Pulmonary artery endothelial cell (primary cell): Measurements from ENCODE around the gene KPNA3. TPM values are rescaled to one million over a fixed set of nuclear protein-coding genes. Genes with fewer than 3 reads are reported as not detected.
A peak's percentile ranks its signal among the peaks of the same experiment; 100 is the strongest.
"Not testable (repeated sequence)": the region's sequence is repeated elsewhere in the genome, so short reads cannot be mapped to it uniquely, and the experiment has no call there.

ENCODE experiments used
- DNase-seq: peaks from one replicate; pipeline ENCODE4 v3.0.0-alpha.2; 2011; ENCODE audit warnings: low read depth, low spot score
- total RNA-seq: library from RNA; depleted of rRNA; stranded (reverse); fragments of >200 nt; gene quantifications from 2 replicates; pipeline ENCODE4 v1.2.3, GENCODE V29; 2014

KPNA3 gene
- total RNA-seq, 1 donor from 2014 or later = 45.6 TPM

DNA sequence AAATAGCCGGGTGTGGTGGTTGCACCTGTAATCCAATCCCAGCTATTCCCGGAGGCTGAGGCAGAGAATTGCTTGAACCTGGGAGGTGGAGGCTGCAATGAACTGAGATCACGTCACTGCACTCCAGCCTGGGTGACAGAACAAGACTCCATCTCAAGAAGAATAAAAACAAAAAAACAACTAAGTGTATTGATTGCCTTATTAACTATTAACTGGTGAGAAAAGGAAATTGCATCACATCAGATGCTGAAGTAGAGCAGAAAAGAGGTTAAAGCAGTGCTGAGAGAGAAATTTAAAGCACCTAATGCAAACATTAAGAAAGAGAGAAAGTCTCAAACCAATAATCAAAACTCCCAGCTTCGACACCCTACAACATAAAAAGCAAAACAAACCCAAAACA is 38.3 kb downstream of the KPNA3 start:
- DNase-seq = no peak

DNA sequence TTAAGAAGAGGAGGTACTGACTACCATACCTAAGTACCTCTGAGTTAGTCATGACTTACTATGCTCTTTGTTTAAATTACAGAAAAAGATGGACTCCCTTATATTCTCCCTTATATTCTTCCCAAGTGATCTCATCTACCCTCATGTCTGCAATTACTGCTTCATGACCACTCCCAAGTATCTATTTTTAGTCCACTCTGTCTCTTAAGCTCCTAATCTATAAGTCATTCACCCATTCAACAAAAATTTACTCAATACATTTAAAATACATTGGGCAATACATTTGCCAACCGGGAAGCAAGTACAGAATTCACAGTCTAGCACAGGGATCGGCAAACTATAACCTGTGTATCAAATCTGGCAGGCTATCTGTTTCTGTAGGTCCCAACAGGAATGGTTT is 42.6 kb downstream of the KPNA3 start:
- DNase-seq = no peak

DNA sequence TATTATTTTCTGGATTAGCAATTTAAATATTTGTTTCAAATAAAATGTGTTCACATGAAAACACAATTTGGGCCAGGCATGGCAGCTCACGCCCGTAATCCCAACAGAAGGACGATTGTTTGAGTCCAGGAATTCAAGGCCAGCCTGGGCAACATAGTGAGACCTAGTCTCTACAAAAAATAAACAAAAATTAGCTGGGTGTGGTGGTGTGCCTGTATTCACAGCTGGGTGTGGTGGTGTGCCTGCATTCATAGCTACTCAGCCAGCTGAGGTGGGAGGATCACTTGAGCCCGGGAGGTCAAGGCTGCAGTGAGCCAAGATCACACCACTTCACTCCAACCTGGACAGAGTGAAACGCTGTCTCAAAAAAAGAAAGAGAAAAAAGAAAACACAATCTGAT is 46.4 kb downstream of the KPNA3 start:
- DNase-seq = no peak

DNA sequence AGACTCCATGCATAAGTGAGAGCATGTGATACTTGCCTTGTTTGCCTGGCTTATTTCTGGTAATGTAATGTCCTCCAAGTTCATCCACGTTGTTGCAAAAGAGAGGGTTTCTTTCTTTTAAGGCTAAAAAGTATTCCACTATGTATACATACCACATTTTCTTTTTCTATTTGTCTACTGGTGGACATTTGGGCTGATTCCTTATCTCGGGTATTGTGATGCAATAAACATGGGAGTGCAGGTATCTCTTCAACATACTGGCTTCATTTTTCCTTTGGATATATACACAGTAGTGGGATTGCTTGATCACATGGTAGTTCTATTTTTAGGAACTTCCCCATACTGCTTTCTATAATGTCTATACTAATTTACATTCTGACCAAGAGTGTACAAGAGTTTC is 51.6 kb downstream of the KPNA3 start:
- no peak for DNase-seq

DNA sequence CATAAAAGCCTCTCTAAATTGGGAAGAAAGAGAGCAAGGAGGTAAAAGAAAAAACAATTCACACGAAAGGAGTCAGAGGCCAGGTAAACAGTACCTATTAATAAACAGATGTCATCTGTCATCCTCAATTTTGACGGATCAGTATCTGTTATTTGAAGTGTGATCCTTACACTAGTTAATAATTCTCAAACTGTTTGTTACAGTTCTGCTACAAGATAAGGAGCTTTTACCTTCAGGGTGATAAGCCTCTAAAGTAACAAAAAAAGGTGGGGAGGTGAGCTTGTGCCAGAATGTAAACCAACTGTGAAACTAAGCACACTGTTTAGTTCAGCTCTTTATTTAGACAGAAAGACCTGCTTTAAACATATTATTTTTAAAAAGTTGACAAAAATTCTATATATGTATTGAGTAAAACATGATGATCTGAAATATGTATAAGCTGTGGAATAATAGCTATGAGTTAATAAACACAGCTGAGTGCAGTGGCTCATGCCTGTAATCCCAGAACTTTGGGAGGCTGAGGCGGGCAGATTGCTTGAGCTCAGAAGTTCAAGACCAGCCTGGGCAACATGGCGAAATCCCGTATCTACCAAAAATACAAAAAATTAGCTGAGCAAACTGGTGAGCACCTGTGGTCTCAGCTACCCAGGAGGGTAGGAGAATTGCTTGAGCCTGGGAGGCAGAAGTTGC is 52.8 kb downstream of the KPNA3 start:
- DNase-seq = no peak

DNA sequence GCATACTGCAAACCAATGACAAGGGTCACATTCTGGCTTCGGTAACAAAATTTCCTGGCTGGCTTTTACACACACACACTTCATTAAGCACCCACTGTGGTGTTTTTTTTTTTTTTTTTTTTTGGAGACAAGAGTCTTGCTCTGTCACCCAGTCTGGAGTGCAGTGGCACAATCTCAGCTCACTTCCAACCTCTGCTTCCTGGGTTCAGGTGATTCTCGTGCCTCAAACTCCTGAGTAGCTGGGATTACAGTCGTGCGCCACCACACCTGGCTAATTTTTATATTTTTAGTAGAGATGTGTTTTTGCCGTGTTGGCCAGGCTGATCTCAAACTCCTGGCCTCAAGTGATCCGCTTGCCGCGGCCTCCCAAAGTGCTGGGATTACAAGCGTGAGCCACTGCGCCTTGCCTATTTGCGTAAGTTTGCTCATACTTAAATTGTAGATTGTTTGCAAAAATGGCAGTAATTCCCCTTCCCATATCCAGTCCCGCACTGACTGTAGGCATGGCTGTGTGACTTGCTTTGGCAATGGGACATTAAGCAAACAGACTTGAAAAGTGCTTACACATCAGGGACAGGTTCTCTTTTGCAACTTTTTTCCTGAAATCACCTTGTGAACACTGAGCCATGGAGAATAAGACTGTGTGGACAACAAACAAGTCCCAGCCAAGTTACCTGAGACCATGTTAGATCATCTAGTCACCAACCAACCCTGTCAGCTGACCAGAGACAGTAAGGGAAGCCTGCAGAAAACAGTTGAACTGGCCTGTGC is 59.1 kb downstream of the KPNA3 start:
- DNase-seq = no peak

DNA sequence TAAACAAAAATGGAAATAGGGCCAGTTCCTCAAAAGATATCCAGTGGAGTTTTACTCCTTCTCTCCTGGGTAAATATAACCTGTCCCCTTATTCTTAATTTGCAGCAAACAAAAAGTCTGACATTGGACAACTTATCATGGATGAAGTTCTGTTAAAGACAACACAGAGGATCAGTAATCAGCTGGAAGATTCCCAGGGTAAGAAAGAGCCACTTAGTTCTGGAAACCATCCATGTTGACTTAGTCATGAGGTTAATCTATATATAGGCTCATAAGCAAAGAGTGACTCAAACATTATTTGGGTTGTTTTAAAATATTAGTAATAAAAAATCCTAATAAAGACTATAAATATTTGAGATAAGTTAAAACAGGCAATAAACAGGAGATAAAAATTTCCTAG is 60.7 kb downstream of the KPNA3 start:
- no peak for DNase-seq

DNA sequence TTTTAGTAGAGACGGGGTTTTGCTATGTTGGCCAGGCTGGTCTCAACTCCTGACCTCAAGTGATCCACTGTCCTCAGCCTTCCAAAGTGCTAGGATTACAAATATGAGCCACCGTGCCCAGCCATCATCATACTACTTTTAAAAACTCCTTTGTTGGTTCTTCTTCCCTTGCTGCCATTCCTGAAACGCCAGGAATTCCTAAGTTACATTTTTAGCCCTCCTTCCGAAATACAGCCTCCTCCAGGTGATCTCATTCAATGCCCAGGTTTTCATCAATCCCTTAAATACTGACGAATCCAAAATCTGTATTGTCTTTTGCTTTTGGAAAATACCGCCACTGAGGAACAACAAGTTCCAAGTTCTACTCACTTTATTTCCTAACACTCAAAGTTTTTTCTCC is 75.9 kb downstream of the KPNA3 start:
- no peak for DNase-seq

DNA sequence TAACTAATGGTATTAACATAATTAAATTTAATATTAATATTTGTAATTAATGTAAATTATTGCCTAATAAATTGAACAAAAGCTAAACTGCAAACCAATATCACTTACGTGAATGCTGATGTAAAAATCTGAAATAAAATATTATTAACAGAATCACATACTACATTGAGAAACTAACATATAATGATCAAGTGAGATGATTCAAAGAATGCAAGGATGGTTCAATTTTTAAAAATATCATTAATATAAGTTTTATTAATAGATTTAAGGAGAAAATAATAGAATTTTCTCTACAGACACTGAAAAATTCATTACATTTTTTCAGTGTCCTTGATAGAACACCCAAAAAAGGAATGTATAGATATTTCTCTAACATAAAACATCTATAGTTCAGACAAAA is 77.7 kb downstream of the KPNA3 start:
- DNase-seq = no peak

DNA sequence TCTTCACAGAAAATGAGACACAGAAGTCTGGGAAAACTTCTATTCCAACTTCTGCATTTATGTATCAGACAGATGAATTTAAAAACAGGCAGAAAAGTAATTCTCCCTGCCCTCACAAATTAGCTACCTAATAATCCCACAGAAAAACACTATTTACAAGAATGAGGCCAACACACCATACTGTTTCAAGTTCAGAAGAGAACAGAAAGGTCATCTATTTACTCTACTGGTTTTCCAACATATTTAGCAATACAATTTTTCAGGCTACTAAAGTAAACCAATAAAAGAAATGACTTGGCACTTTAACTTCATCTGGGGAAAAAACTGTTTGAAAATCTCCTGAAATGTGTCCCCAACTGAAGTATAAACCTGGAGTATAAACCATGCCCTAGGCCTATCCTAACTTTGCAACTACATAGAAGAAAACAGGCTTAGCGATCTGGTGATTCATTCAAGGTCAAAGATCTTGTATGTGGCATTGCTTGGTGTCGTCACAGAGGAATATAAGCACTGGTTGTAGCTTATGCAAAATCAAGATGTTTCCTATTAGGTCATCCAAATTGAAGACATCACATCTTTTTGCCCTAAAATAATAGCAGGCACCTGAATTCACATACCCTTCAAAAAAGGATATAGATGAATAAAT is 81.1 kb downstream of the KPNA3 start:
- no peak for DNase-seq

DNA sequence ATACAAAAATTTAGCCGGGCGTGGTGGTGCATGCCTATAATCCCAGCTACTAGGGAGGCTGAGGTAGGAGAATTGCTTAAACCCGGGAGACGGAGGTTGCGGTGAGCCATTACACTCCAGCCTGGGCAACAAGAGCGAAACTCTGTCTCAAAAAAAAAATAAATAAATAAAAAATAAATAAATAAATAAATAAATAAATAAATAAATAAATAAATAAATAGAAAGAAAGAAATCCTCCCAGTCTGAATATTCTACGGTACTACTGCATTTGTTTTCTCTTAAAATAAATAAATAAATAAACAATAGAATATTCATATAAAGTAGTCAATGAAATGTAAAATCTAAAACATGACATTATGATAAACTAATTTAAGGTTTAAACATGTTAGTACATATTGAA is 88.2 kb downstream of the KPNA3 start:
- not testable (repeated sequence) for DNase-seq

DNA sequence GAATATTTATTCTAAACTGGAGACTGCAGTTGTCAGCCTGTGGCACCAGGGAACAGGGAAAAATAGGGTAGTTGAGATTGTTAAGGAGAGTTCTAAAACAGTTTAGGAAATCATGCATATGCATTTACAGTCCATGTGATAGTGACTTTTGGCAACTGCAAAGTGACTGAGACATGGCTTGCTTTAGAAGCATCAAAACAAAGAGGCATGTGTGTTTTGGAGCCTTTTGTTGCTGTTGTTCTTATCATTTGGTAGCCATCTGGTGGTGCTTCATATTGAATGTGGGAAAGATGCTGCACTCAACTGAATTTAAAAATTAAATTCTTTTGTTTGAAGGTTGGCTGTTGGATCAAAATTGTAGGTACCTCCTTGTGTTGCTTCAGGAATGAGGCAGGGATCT is 91.0 kb downstream of the KPNA3 start:
- DNase-seq = no peak

DNA sequence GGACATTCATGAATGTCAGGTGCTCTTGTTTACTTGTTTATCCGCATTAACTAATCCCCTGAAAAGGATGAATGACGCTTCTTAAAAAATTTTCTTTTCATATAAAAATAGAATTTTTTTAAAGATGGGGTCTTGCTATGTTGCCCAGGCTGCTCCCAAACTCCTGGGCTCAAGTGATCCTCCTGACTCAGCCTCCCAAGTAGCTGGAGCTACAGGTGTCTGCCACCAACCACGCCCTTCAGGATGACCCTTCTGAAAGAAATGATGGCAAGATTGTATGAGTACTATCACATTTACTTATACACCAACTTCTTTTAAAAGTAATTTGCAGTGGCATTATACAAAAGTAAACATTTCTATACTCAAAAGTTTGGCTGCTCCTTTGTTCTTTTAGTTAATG is 95.0 kb downstream of the KPNA3 start:
- no peak for DNase-seq

DNA sequence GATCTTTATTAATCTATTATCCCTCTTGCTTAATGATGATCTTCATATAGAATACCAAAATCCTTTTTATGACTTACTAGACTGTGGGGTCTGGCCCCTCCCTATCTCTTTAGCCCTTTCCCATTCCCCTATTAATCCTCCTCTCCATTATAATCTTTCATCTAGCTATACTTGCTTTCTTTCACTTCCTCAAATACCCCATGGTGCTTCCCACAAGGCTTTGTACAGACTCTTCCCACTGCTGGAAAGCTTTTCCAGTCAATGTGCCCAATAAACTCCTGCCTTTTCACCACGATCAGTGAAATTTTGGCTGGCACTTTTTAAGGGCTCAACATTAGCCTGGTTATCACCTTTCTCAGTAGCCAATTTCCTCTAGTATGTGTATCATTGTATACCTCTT is 98.0 kb downstream of the KPNA3 start:
- no peak for DNase-seq

DNA sequence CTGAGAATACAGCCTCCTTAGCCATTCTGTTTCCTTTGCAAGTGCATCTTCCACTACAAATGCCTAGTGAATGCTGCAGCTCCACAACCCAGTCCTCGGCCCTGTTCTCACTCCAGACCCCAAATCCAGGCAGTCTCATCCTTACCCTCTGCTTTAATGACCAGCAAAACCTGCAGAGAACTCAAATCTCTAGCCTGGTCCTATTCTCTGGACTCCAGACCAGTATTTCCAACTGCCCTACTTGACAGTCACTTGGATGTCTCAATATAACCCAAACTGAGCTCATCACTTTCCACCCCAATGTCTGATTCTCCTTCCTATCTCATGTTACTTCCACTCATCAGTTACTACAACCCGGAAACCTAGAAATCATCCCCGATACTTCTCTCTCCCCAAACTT is 98.6 kb downstream of the KPNA3 start:
- DNase-seq = no peak

DNA sequence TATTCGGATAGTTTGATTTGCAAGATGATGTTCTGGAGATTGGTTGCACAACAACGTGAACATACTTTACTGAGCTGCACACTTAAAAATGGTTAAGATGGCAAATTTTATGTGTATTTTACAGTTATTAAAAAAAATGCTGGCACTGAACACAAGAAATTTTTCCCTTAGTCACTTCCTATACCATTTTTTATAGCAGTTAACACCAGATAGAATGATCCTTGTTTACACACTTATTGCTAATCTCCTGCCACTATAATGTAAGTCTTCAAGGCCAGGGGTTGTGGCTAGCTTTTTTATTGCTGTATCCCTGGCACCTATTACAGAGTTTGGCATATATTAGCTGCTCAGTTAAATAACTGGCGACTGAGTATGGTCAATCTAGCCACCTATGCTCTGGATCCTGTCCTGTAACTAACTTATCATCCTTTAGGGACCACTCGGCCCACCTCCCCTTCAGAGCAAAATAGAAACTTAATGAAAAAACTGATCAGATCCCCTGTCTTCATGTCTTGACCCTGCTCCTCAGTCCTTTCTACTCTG is 99.2 kb downstream of the KPNA3 start:
- DNase-seq = no peak

DNA sequence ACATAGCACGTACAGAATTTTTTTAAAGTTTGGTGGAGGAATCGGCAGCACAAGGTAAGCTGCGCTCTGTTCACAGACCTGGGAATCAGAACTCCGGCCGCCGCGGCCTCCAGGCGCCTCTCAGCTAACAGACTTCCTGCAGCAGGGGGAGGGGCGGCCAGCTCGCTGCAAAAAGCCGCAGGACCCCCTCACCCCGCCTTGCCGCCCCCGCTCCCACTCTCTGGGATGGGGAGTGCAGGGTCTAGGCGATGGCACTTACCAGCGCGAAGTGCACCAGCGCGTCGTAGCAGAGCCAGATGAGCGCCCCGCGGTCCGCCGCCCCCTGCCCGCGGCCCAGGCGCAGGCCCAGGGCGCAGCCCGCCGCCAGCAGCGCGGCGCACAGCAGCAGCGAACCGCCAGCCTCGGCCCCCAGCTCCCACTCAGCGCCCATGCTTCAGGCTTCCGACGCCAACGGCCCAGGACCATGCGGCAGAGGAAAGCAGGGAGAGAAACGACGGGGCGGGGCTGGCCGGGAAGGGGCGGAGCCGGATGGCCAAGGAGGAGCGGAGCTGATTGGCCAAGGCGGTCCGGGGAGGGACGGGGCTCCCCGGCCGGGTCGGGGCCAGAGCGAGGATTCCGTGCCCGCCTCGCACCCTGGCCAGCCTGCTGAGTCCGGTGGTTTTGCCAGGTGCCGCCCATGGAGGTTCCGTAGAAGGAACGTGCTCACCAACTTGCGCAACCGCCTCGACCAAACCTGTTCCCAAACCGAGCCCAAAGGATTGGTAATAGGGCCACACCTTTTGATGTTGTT is 101.3 kb downstream of the KPNA3 start, which contains the start of gene EBPL:
Gene EBPL, minus strand, starts transcription at position 492 of the 790 bp plus-strand sequence. Its CDS starts 62 bp downstream, at position 430.
- peak; percentile 55 for DNase-seq

DNA sequence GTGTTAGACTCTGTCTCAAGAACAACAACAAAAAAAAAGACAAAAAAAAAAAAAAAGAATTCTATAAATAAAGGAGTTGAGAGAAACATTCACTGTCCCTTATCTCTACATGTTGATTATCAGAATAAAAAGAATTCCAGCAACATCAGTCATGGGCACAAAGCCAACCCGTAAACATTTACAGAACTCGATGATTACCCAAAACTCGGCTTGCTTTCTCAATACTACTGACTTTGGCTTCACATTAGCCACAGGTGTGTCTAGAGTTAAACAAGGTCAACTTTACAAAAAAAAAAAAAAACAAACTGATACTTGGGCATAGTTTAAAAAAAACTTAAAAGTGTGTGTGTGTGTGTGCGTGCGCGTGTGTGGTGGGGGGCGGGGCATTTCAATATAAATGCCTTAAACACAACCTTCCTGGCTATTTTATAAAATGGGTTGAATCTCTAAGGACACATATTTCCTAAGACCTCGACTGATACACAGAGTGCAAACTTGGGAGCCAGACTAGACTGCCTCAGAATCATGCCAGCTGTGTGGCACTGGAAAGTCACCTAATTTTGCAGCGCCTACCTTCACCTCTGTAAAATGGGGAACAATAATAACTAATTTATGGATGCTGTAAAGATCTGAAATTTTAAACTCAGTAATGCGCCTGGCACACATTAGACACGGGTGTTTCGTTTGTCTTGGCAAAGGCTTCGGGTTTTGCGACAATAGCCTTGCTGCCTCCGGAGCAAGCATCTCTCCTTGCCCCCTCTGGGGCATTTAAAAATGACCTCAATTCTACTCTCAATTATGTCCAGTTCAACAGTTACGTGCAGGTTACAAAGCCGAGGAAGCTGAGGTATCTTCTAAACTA is 102.1 kb downstream of the KPNA3 start:
- no peak for DNase-seq

DNA sequence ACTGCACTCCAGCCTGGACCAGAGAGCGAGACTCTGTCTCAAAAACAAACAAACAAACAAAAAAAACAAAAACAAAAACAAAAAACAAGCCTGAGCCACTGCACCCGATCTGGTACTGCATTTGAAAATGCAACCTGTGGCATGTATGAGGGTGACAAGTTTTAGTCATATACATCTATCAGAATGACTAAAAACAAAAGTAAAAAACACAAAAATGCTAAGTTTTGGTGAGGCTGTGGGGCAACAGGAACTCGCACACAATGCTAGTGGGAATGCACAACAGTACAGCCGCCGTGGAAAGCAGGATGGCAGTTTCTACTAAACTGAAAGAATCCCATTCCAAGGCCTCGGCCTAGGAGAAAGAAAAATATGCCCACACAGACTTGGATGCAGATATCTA is 109.0 kb downstream of the KPNA3 start:
- no peak for DNase-seq

DNA sequence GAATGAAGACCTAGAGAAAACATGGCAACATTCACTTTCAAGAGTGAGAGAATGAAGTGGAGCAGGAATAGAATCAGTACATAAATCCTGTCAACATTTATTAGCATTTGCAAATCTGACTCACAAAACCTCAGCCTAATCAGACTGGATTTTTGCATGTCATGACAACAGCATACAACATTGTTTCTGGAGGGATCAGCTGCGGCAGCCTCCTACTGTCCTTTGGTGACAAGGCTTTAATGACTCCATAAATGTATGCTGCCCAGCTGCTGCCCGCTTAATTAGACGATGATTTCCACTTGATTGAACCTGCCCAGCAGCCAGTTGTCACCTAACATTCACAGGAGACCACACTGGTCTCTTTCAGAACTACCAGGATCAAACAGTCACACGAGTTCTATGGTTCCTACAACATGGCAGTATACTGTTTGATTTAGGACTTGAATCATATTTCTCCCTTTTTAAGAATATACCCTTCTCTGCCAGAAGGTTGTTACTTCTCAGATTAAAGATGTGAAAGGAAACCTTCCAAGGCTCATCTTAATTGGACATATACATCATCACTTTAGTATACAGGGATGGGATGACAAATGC is 110.5 kb downstream of the KPNA3 start:
- DNase-seq = no peak
